ENCODE results near the gene NFIC. TPM values are rescaled to one million over a fixed set of nuclear protein-coding genes. Genes with fewer than 3 reads are reported as not detected.
A peak's percentile ranks its signal among the peaks of the same experiment; 100 is the strongest.
"Not testable (repeated sequence)": the region's sequence is repeated elsewhere in the genome, so short reads cannot be mapped to it uniquely, and the experiment has no call there.

The NFIC gene
- total and polyA plus RNA-seq, 10 of the 15 experiments (the other 5 are each of a cell fraction or from before 2014, with no cell fraction given): 0.71 to 53.5 (median 10.2) TPM

GRCh38 chr19:3391911-3392310 is 25.5 kb downstream of the NFIC start:
- SMC1A ChIA-PET (ENCODE audit: uncharacterized antibody, unreplicated experiment); DNase-seq (ENCODE audit: low read depth, low spot score); BruUV-seq (replicated peaks); H3K27ac ChIP-seq (ENCODE audit: control insufficient read depth, insufficient read depth); intact Hi-C loops (cut with micrococcal nuclease; ENCODE audit: unreplicated experiment); H3K9ac ChIP-seq (ENCODE audit: control insufficient read depth, insufficient read depth, low read length); FAIRE-seq; ATAC-seq; in situ Hi-C loops (cut with MboI); H3K4me3 ChIP-seq; RAD21 ChIA-PET (ENCODE audit: unreplicated experiment); H3K4me1 ChIP-seq (ENCODE audit: control insufficient read depth, insufficient read depth, low read length); H4K20me1 ChIP-seq (ENCODE audit: control insufficient read depth, insufficient read depth); H3K4me2 ChIP-seq (ENCODE audit: control insufficient read depth, insufficient read depth); H2AFZ ChIP-seq (ENCODE audit: control insufficient read depth, low read depth, low read length); POLR2A ChIA-PET; H3K9me3 ChIP-seq (replicated peaks; ENCODE audit: control insufficient read depth, insufficient read depth, low read length); H3K27me3 ChIP-seq (replicated peaks in 1 of 2; ENCODE audit: control insufficient read depth in 2 of 2, insufficient read depth in 2 of 2, low read length in 1 of 2): not testable (repeated sequence)
- H3K36me3 ChIP-seq (ENCODE audit: control insufficient read depth in 2 of 2, insufficient read depth in 2 of 2, low read length in 1 of 2): peaks cover 0 to 18% of the 10 kb centered on the region in 2 experiments; a peak in 3 of 4 replicates
- CTCF ChIA-PET: interaction anchor here (0.8 kb wide), 2 partner anchors 9 to 37 kb away, joined by 3 read pairs; no protein-coding TSS in a partner anchor
- WGBS (ENCODE audit: insufficient coverage, insufficient replicate concordance, low lambda C conversion rate, missing lambda C conversion rate): 89% methylated on average over 9 of the region's 9 CpGs
- H3K79me2 ChIP-seq (ENCODE audit: control insufficient read depth, insufficient read depth, low read length): peaks cover 33% of the 10 kb centered on the region

- Histone ChIP-seq H3K9me3 (replicated peaks; ENCODE audit: control insufficient read depth, insufficient read depth, low read length) (no peaks in the 10 kb centered on the region; the same call in 2 of the 3 replicates), H2AFZ (ENCODE audit: control insufficient read depth, low read depth, low read length) (no peak overlapping the region), H3K27ac (ENCODE audit: control insufficient read depth, insufficient read depth) (no peak overlapping the region), H3K9ac (ENCODE audit: control insufficient read depth, insufficient read depth, low read length) (no peak overlapping the region), H3K4me2 (ENCODE audit: control insufficient read depth, insufficient read depth) (no peak overlapping the region), H3K27me3 (replicated peaks in 1 of 2; ENCODE audit: control insufficient read depth in 2 of 2, insufficient read depth in 2 of 2, low read length in 1 of 2) (no peaks in the 10 kb centered on the region), H3K4me3 (no peak overlapping the region), H3K36me3 (ENCODE audit: control insufficient read depth in 2 of 2, insufficient read depth in 2 of 2, low read length in 1 of 2) (peaks cover 0 to 18% of the 10 kb centered on the region in 2 experiments; a peak in 3 of 4 replicates), H3K79me2 (ENCODE audit: control insufficient read depth, insufficient read depth, low read length) (peaks cover 33% of the 10 kb centered on the region), H4K20me1 (ENCODE audit: control insufficient read depth, insufficient read depth) (peaks cover 3% of the 10 kb centered on the region; the same call in 1 of the 2 replicates), H3K4me1 (ENCODE audit: control insufficient read depth, insufficient read depth, low read length) (no peaks in the 10 kb centered on the region)
- ChIA-PET RAD21 (ENCODE audit: unreplicated experiment) (no interaction called here), POLR2A (interaction anchor here (0.6 kb wide), 1 partner anchor 611 kb away, joined by 4 read pairs; no protein-coding TSS in a partner anchor), SMC1A (ENCODE audit: uncharacterized antibody, unreplicated experiment) (no interaction called here), CTCF (interaction anchor here (0.8 kb wide), 1 partner anchor 8 kb away, joined by 3 read pairs; no protein-coding TSS in a partner anchor)
- BruUV-seq (replicated peaks): TSS peak; percentile 42
- ATAC-seq (no peak), FAIRE-seq (no peak), DNase-seq (ENCODE audit: low read depth, low spot score) (no peak)
- 47% methylated on average over 11 of the region's 11 CpGs for WGBS (ENCODE audit: insufficient coverage, insufficient replicate concordance, low lambda C conversion rate, missing lambda C conversion rate)
- in situ Hi-C loops (cut with MboI): no loop called here
- TF ChIP-seq NR2C2 (IDR thresholded peaks at IDR 0.05; ENCODE audit: borderline replicate concordance, control insufficient read depth, insufficient read length, low read depth) (no peak), EZH2 (IDR thresholded peaks at IDR 0.05; ENCODE audit: borderline replicate concordance, control insufficient read depth, low read depth, low read length) (no peak)
- TF ChIP-seq, protein P1, sequence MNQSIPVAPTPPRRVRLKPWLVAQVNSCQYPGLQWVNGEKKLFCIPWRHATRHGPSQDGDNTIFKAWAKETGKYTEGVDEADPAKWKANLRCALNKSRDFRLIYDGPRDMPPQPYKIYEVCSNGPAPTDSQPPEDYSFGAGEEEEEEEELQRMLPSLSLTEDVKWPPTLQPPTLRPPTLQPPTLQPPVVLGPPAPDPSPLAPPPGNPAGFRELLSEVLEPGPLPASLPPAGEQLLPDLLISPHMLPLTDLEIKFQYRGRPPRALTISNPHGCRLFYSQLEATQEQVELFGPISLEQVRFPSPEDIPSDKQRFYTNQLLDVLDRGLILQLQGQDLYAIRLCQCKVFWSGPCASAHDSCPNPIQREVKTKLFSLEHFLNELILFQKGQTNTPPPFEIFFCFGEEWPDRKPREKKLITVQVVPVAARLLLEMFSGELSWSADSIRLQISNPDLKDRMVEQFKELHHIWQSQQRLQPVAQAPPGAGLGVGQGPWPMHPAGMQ (IDR thresholded peaks at IDR 0.05; ENCODE audit: borderline replicate concordance): no peak
- intact Hi-C loops (cut with micrococcal nuclease; ENCODE audit: unreplicated experiment): no loop called here
Observed at GRCh38 chr19:3392480-3392879, 26.1 kb downstream of the NFIC start.
